ENCODE data around the gene OS9.

The OS9 gene

GRCh38 chr12:57766464-57767304 lies 72.8 kb downstream of the OS9 start, which contains the start of gene CYP27B1:
TSS of gene CYP27B1 (minus strand) at chr12:57767078. CDS start at chr12:57767041, 37 bp downstream.
- no peak for TF ChIP-seq CTCF (IDR thresholded peaks at IDR 0.05)

- no peak for TF ChIP-seq CTCF (IDR thresholded peaks at IDR 0.05)
These were observed 73.4 kb downstream of the OS9 start for GRCh38 chr12:57767305-57767698.

- no peak for TF ChIP-seq CTCF (IDR thresholded peaks at IDR 0.05)
These were observed 73.9 kb downstream of the OS9 start for GRCh38 chr12:57767876-57768275.

- TF ChIP-seq CTCF (IDR thresholded peaks at IDR 0.05) = no peak
These were observed 75.7 kb downstream of the OS9 start for GRCh38 chr12:57769594-57769993.

GRCh38 chr12:57770734-57771133 lies 76.8 kb downstream of the OS9 start:
- no peak for TF ChIP-seq CTCF (IDR thresholded peaks at IDR 0.05)
